GM18868 (cell line): Measurements from ENCODE around the gene TDO2.

ENCODE experiments used
- ATAC-seq: cut with Tn5 transposase; IDR thresholded peaks from one replicate; pipeline ENCODE4 v1.9.1; 2021; ENCODE audit warnings: mild to moderate bottlenecking, moderate library complexity; ENCODE audit not compliant: unreplicated experiment

TDO2 gene

DNA sequence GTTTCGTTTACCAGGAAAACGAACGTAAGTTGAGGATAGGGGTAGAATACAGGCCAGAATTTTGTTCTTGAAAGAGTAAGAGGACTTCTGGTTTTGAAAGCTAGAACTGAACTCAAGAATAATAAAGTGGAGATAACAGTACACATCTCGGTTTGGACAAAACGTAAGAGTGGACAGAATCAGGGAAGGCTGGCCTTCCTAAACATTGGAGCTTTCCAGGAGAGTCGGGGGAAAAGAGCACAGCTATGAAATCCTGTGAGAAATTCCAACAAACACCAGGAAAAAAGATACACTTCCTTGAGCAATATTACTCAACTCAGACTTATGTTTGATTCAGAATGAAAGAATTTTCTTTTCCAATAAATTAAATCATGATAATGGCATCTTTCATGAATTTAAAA, 49.0 kb downstream of the TDO2 start:
- ATAC-seq = no peak

DNA sequence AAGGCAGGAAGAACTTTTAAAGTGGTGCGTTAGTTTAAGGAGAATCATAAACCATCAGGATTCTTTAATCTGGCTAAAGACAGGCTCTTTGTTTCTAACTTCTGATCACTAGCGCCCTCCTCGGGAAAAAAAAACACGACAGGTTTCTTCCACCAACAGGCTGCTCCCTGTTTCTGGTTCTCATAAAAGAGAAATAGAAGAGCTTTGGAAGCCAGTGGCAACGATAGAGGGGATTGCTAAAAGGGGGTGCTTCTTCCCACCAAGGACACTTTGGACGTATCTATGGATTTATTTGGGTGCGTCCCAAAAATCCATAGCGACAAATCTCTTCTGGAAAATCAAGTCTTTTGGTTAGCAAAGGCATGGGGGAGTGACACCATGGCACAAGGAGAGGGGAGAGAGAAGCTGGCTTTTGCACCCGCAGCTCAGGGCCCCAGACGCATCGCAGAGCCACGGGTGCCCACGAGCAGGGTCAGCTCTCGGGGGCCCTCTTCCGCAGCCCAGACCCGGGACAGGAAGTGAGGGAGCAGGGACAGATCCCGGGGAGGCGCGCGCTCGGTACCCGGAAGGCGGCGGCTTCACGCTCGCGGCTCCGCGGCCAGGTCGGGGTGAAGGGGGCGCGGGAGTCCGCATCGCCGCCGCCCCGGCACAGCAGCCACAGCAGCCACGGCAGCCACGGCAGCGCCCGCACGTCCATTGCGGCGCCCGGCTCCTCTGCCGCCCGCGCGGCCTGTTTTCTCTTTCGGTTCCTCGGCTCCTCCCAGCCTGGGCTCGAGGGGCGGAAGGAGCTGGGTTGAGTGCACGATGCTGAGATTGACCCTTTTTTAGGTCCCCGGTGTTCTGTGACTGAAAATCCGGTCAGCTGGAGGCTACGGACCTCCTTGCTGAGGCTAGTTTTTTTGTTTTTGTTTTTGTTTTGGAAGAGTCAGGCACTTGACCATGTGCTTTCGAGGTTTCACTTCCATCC, 49.9 kb downstream of the TDO2 start, which contains the start of gene CTSO:
TSS of gene CTSO (minus strand) at position 716 of the 967 bp plus-strand sequence. CDS start at position 697, 19 bp downstream.
- ATAC-seq = peak; percentile 92

DNA sequence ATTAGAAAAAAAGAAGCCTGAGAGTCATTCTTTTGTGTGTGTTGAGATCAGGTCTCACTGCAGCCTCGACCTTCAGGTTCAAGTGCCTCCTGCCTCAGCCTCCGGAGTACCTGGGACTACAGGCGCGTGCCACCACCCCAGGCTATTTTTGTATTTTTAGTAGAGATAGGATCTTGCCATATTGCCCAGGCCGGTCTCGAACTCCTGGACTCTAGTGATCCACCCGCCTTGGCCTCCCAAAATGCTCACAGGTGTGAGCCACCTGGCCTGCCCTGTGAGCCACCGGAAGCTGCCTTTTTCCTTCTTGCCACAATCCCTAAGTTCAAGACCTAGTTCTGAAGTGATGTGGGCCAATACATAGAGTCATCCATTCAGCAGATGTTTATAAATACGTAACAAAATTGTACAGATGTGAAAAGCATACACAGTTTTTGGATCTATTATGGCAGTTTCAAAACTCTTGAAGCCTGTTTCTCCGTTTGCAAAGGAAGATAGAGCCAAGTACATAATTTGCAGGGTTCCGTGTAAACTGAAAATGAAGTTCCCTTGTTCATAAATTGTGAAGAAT, 50.7 kb downstream of the TDO2 start:
- no peak for ATAC-seq

DNA sequence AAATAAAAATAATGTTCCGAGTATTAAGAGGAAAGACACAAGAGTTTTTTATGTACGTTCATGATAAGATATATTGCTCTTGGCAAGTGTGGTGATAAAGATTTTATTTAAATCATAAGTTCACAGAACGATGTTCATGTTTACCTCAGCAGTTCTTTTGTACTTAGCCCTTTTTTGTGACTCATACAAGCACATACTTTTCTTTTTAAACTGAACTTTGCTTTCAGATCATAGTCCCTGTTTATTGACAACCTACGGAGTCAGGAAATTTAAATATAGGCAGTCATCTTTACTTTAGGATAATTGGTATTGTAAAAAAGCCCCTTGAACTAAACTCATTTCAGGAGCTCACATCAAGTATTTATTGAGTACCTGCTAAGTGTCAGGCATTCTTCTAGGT, 51.4 kb downstream of the TDO2 start:
- ATAC-seq = no peak

DNA sequence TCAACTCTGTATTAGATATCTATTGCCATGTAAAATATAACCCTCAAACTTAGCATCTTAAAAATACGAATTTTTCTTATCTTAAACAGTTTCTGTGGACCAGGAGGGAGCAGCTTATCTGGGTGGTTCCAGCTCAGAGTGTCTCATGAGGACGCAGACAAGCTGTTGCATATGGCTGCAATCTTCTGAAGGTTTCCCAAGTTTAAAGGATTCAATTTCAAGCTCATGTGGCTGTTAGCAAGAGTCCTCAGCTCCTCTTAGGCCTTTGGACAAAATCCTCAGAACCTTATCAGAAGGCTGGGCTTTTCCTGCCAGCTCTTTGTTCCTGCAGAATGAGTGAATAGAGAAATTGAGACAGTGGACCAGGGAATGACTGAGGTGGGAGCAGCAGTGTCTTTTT, 53.0 kb downstream of the TDO2 start:
- no peak for ATAC-seq

DNA sequence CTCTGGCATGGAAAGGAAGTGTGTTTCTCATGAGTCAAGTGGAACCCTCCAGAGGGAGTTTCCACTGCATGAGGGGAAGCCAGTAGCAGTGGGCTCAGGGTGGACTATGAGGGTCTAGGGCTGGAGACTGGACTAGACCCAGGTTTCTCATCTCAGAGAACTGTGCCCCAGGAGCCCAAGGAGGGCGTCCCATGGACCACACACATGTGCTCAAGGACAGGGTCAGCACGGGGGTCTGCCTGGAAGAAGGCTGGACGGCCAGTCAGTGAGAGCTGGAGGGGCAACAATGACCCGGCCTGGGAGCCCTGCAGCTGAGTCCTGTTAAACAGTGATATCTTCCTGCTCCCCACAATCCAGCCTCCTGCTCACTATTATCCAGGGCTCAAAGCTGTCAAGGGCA, 55.9 kb downstream of the TDO2 start:
- ATAC-seq = no peak

DNA sequence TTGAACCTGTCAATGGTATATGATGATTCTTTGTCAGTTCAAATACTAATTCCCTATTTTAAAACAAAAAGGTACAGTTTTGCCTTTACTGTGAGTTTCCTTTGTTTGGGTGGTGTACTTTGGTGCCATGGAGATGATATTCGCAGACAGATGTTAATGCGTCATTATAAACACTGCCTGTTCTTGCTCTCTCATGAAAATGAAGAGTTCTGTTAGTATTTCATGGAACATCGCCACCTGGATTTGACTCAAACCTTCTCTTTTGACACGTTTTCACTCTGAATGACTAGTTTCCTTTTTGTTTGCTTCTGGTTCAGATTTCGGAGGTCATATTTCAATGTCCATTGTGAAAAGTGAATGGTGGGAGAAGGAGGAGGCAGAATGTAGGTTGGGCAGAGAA, 57.0 kb downstream of the TDO2 start:
- no peak for ATAC-seq

DNA sequence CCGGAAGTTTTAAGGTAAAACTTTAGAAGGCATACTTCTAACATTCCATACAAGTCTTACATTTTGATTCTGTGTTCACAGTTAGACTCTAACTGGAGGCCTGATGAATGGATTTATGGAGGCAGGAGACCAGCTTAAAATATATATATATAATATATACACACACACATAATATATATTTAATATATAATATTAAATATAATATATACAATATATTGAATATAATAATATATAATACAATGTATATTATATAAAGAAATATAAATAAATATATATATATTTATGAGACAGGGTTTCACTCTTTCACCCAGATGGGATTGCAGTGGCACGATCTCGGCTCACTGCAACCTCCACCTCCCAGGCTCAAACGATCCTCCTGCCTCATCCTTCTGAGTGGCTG, 58.1 kb downstream of the TDO2 start:
- no peak for ATAC-seq

DNA sequence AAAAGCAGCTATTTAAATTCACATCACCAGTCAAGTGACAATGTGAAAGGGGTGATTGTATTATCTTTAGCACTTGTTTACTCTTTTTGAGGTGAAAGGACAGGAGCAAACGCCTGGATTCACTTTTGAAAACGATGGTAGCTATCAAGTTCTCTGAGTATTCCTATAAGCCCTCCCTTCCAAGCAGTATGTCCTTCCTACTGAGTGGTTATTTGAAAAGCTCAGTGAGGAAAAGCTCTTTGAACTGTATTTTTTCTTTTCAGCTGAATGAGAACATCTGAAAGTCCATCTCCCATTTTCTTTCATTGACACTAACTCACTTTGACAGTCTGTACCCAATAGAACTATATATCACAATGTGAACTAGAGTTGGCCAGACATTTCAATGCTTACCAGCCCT, 59.3 kb downstream of the TDO2 start:
- no peak for ATAC-seq

DNA sequence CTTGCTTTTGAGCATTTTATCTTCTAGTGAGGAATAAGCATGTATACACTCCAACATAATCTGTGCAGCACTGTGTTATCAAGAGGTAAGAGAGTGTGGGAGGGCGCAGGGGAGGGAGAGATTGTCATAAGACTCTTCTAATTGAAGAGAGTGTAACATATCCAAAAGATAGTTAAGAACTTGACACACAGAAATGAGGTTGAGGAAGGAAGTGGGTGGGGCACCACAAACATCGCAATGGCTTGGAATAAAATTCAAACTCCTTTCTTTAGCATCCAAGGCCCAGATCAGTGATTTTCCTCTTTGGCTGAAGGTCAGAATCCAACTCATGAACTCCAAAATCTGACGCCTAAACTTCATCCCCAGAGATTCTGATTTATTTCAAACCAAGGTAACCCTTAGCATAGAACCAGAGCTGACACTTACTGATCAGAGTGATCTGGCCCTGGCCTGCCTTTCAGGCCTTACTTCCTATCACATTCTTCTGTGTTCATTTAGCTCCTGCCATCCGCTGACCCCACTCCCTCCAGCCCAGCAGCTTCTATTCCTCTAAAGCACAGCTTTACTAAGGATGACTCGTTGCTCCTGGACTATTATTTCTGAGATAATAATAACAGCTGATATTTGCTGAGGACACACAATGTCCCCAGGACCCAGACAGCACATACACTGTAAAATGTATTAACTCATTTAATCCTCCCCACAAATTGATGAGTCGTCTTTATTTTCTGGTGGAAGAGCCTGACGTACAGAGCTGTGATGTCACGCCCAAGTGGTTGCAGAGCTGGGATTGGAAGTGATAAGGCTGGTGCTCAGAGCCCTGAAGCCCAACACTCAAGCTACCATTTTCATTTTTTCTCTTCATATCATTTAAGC, 60.8 kb downstream of the TDO2 start:
- no peak for ATAC-seq

DNA sequence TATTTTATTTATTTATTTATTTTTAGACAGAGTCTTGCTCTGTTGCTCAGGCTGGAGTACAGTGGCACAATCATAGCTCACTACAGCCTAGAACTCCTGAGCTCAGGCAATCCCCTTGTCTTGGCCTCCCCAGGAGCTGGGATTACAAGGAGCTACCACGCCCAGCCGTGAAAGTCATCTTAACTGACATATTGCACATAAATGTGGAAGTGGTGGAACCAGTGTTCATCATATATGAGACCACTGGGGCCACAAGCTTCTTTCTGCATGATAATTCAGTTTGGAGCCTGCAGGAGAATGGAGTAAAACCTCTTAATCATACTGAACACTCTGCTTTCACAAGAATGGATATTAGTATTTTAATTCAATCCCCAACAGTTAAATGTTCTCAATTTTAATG, 62.7 kb downstream of the TDO2 start:
- ATAC-seq = no peak

DNA sequence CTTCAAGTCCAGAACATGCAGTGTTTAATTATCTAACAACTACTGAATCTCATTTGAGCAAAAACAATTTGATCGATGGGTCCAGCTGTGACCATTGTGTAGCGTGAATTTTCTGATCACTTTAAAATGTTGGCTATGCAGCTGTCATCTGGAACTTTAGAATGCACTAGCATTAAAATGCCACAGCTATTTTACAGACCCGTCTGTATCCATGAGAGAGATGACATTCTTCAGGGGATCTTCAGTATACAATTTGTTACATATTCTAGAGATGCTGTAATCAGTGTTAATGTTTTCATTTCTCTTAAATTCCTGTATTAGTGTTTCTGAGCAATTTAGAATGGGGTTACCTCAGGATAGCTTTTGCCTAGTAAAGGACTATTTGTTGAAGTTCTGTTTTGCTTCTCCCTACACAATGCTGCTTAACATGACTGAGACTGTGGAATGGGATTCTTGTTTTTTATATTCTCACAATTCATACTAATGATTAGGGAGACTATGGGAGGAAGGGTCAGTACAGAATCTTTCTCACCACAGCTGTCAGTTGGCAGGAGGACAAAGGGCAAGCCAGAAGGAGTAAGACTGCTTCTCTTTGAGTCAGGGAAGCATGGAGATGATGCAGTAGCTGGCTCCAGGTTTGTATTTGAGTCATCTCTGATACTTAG, 63.4 kb downstream of the TDO2 start:
- no peak for ATAC-seq
